SK-N-SH treated with all-trans-retinoic acid at 6 μM for 48 hours (cell line): ENCODE measurements around the gene LRBA.

Experiments
- ATAC-seq: fragments of 200-7000 bp; cut with Tn5 transposase; 3 replicates; pipeline ENCODE4 v1.9.1; 2020; ENCODE audit warnings: mild to moderate bottlenecking, moderate library complexity
- ARNTL ChIP-seq: fragments of 450-650 bp; formaldehyde crosslinking; IDR thresholded peaks from 2 replicates; pipeline ENCODE4 v1.5.0; 2020; ENCODE audit warnings: low read depth, mild to moderate bottlenecking, moderate library complexity, borderline replicate concordance
- BACH2 ChIP-seq: fragments of 250-450 bp; sonication (Bioruptor Pico); IDR thresholded peaks from 2 replicates; pipeline ENCODE4 v1.9.0; 2021; ENCODE audit warnings: mild to moderate bottlenecking, borderline replicate concordance
- CREB5 ChIP-seq: fragments of 250-450 bp; sonication (Bioruptor Pico); IDR thresholded peaks from 2 replicates; pipeline ENCODE4 v1.5.1; 2020; ENCODE audit warnings: low read depth, mild to moderate bottlenecking, moderate library complexity
- ESRRG ChIP-seq: fragments of 250-450 bp; sonication (Bioruptor Pico); IDR thresholded peaks from 2 replicates; pipeline ENCODE4 v1.6.1; 2021; ENCODE audit warnings: mild to moderate bottlenecking
- GLIS3 ChIP-seq: fragments of 250-450 bp; sonication (Bioruptor Pico); IDR thresholded peaks from 2 replicates; pipeline ENCODE4 v1.5.0; 2020; ENCODE audit warnings: mild to moderate bottlenecking, moderate library complexity
- ISL1 ChIP-seq: fragments of 250-450 bp; sonication (Bioruptor Pico); IDR thresholded peaks from 2 replicates; pipeline ENCODE4 v2.1.2; 2022; ENCODE audit warnings: mild to moderate bottlenecking, moderate library complexity
- OSR1 ChIP-seq: fragments of 250-450 bp; sonication (Bioruptor Pico); IDR thresholded peaks from 2 replicates; pipeline ENCODE4 v1.8.0; 2022; ENCODE audit warnings: moderate library complexity, mild to moderate bottlenecking, inconsistent platforms
- PATZ1 ChIP-seq: fragments of 250-450 bp; sonication (Bioruptor Pico); IDR thresholded peaks from 2 replicates; pipeline ENCODE4 v1.8.0; 2020; ENCODE audit warnings: mild to moderate bottlenecking, moderate library complexity, borderline replicate concordance
- PPARA ChIP-seq: fragments of 250-450 bp; sonication (Bioruptor Pico); IDR thresholded peaks from 2 replicates; pipeline ENCODE4 v1.5.0; 2020; ENCODE audit warnings: mild to moderate bottlenecking, borderline replicate concordance
- RARB ChIP-seq: fragments of 250-450 bp; sonication (Bioruptor Pico); IDR thresholded peaks from 2 replicates; pipeline ENCODE4 v1.8.0; 2021; ENCODE audit warnings: mild to moderate bottlenecking, moderate library complexity
- SNAI2 ChIP-seq: fragments of 250-450 bp; sonication (Bioruptor Pico); IDR thresholded peaks from 2 replicates; pipeline ENCODE4 v1.5.0; 2020; ENCODE audit warnings: mild to moderate bottlenecking, moderate library complexity
- TCF4 ChIP-seq: fragments of 250-450 bp; sonication (Bioruptor Pico); IDR thresholded peaks from 2 replicates; pipeline ENCODE4 v1.8.0; 2021; ENCODE audit warnings: mild to moderate bottlenecking, moderate library complexity, borderline replicate concordance
- TOX ChIP-seq: fragments of 250-450 bp; sonication (Bioruptor Pico); IDR thresholded peaks from 2 replicates; pipeline ENCODE4 v1.8.0; 2021; ENCODE audit warnings: mild to moderate bottlenecking, moderate library complexity, borderline replicate concordance
- ZC3H10 ChIP-seq: fragments of 250-450 bp; sonication (Bioruptor Pico); IDR thresholded peaks from 2 replicates; pipeline ENCODE4 v1.5.1; 2021; ENCODE audit warnings: mild to moderate bottlenecking, moderate library complexity
- ZFP3 ChIP-seq: fragments of 250-450 bp; sonication (Bioruptor Pico); IDR thresholded peaks from 2 replicates; pipeline ENCODE4 v1.5.0; 2020; ENCODE audit warnings: mild to moderate bottlenecking, moderate library complexity
- ZFP30 ChIP-seq: fragments of 450-650 bp; formaldehyde crosslinking; IDR thresholded peaks from 2 replicates; pipeline ENCODE4 v1.5.0; 2022; ENCODE audit warnings: mild to moderate bottlenecking, moderate library complexity
- ZNF565 ChIP-seq: fragments of 450-650 bp; formaldehyde crosslinking; conservative IDR thresholded peaks from 2 replicates; pipeline ENCODE4 v1.5.0; 2020; ENCODE audit warnings: low read depth, mild to moderate bottlenecking, moderate library complexity
- ZNF70 ChIP-seq: fragments of 450-650 bp; formaldehyde crosslinking; IDR thresholded peaks from 2 replicates; pipeline ENCODE4 v1.5.0; 2020; ENCODE audit warnings: mild to moderate bottlenecking, moderate library complexity
- ZNF8 ChIP-seq: fragments of 450-650 bp; formaldehyde crosslinking; IDR thresholded peaks from 2 replicates; pipeline ENCODE4 v1.5.0; 2020; ENCODE audit warnings: mild to moderate bottlenecking, moderate library complexity
- TF ChIP-seq, protein P1 (sequence below): fragments of 250-450 bp; sonication (Bioruptor Pico); IDR thresholded peaks from 2 replicates; pipeline ENCODE4 v1.5.0; 2020; ENCODE audit warnings: mild to moderate bottlenecking, moderate library complexity
- TF ChIP-seq, protein P2 (sequence below): fragments of 250-450 bp; sonication (Bioruptor Pico); IDR thresholded peaks from 2 replicates; pipeline ENCODE4 v1.8.0; 2021; ENCODE audit warnings: low read depth, mild to moderate bottlenecking, moderate library complexity, borderline replicate concordance

The LRBA gene

DNA sequence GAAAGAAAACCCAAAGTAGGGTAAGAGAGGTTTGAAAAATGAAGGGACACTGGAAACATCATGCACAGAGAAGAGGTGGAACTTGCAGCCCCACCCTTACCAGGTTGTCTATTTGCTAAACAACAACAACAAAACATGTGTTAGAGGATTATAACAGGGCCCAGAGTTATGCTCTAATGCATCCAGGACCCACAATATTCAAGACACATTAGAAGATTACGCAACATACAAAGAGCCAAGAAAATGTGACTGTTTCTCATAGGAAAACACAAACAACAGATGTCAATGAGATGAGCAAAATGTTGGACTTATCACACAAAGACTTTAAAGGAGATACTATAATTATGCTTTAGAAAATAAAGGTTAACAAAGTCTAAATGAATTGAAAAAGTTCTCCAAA, 128.5 kb downstream of the LRBA start:
- no peak for ATAC-seq
- TF ChIP-seq RARB (CRISPR knock-in tag) (no peak), ZFP3 (no peak), OSR1 (CRISPR knock-in tag) (no peak), ZFP30 (CRISPR knock-in tag) (no peak), SNAI2 (CRISPR knock-in tag) (no peak), PPARA (CRISPR knock-in tag) (no peak), CREB5 (CRISPR knock-in tag) (no peak), ARNTL (CRISPR knock-in tag) (no peak)
- TF ChIP-seq, protein P1, sequence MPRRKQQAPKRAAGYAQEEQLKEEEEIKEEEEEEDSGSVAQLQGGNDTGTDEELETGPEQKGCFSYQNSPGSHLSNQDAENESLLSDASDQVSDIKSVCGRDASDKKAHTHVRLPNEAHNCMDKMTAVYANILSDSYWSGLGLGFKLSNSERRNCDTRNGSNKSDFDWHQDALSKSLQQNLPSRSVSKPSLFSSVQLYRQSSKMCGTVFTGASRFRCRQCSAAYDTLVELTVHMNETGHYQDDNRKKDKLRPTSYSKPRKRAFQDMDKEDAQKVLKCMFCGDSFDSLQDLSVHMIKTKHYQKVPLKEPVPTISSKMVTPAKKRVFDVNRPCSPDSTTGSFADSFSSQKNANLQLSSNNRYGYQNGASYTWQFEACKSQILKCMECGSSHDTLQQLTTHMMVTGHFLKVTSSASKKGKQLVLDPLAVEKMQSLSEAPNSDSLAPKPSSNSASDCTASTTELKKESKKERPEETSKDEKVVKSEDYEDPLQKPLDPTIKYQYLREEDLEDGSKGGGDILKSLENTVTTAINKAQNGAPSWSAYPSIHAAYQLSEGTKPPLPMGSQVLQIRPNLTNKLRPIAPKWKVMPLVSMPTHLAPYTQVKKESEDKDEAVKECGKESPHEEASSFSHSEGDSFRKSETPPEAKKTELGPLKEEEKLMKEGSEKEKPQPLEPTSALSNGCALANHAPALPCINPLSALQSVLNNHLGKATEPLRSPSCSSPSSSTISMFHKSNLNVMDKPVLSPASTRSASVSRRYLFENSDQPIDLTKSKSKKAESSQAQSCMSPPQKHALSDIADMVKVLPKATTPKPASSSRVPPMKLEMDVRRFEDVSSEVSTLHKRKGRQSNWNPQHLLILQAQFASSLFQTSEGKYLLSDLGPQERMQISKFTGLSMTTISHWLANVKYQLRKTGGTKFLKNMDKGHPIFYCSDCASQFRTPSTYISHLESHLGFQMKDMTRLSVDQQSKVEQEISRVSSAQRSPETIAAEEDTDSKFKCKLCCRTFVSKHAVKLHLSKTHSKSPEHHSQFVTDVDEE (CRISPR knock-in tag): no peak
- TF ChIP-seq, protein P2, sequence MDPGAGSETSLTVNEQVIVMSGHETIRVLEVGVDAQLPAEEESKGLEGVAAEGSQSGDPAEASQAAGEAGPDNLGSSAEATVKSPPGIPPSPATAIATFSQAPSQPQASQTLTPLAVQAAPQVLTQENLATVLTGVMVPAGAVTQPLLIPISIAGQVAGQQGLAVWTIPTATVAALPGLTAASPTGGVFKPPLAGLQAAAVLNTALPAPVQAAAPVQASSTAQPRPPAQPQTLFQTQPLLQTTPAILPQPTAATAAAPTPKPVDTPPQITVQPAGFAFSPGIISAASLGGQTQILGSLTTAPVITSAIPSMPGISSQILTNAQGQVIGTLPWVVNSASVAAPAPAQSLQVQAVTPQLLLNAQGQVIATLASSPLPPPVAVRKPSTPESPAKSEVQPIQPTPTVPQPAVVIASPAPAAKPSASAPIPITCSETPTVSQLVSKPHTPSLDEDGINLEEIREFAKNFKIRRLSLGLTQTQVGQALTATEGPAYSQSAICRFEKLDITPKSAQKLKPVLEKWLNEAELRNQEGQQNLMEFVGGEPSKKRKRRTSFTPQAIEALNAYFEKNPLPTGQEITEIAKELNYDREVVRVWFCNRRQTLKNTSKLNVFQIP (CRISPR knock-in tag): no peak

DNA sequence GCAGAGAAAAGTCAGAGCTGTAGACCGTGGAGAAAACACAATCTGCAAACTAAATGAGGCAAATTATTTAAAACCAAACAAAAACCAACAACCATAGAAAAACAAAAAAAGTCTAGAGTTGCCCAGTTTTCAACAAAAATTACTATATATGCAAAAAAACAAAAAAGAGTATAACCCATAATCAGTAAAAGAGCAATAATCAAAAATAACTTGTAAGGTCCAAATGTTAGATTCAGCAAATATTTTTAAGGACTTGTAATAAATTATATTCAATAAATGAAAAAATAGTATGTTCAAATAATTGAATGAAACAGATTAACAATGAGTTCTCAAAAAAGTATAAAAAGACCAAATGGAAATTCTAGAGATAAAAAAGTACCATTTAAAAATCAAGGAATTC, 130.5 kb downstream of the LRBA start:
- no peak for TF ChIP-seq ZNF8 (CRISPR knock-in tag)
- TF ChIP-seq, protein P2 (CRISPR knock-in tag): no peak
- TF ChIP-seq, protein P1 (CRISPR knock-in tag): no peak
- no peak for TF ChIP-seq ZC3H10 (CRISPR knock-in tag)
- TF ChIP-seq ESRRG (CRISPR knock-in tag): no peak
- no peak for TF ChIP-seq ISL1
- no peak for TF ChIP-seq BACH2 (CRISPR knock-in tag)
- TF ChIP-seq ZNF70 (CRISPR knock-in tag): no peak
- TF ChIP-seq PPARA (CRISPR knock-in tag): no peak
- TF ChIP-seq CREB5 (CRISPR knock-in tag): no peak
- no peak for TF ChIP-seq OSR1 (CRISPR knock-in tag)
- no peak for TF ChIP-seq GLIS3 (CRISPR knock-in tag)
- ATAC-seq: no peak

GRCh38 chr4:150875367-150875766, 139.7 kb downstream of the LRBA start:
- no peak for ATAC-seq
- TF ChIP-seq PATZ1 (CRISPR knock-in tag): no peak
- no peak for TF ChIP-seq BACH2 (CRISPR knock-in tag)
- TF ChIP-seq ESRRG (CRISPR knock-in tag): no peak
- no peak for TF ChIP-seq ZC3H10 (CRISPR knock-in tag)
- TF ChIP-seq ISL1: no peak
- TF ChIP-seq RARB (CRISPR knock-in tag): no peak
- no peak for TF ChIP-seq OSR1 (CRISPR knock-in tag)
- no peak for TF ChIP-seq ZNF565 (CRISPR knock-in tag)
- TF ChIP-seq TCF4: no peak
- TF ChIP-seq ZFP3: no peak
- no peak for TF ChIP-seq ZNF70 (CRISPR knock-in tag)
- TF ChIP-seq ZNF8 (CRISPR knock-in tag): no peak
- TF ChIP-seq TOX (CRISPR knock-in tag): no peak
